GM21360 (cell line): Measurements from ENCODE around the gene RND3.

Experiments used
- ATAC-seq: cut with Tn5 transposase; IDR thresholded peaks from one replicate; pipeline ENCODE4 v1.9.1; 2021; ENCODE audit warnings: mild to moderate bottlenecking, moderate library complexity; ENCODE audit not compliant: unreplicated experiment

RND3 gene

DNA sequence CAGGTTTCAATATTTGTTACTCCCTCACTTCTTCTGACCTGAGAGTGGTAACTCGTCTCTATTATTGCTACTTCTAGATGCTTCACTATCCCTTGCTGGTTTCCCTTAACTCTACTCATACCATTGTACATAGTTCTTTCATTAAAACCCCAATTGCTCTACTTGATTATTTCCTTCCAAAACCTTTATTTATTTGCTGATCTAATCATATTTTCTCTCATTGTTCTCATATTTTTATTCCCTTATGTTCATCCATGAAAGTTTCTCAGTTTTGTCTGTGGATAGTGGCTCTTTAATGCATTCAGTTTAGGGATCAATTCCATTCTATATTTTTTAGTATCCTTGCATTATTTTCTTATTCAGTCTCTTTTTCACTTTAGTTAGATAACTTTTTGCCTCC is 42.1 kb downstream of the RND3 start:
- ATAC-seq: no peak

DNA sequence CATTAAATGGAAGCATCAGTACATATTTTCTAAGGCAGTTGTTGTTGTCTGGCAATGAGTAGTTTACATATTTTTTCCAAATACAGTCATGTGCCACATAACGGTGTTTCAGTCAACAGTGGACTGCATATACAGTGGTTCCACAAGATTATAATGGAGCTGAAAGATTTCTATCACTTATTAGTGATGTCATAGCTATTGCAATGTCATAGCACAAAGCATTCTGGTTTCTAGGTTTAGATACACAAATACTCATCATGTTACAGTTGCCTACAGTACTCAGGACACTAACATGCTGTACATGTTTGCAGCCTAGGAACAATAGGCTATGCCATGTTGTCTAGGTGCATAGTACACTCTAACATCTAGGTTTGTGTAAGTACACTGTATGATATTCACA is 45.0 kb downstream of the RND3 start:
- ATAC-seq: no peak

DNA sequence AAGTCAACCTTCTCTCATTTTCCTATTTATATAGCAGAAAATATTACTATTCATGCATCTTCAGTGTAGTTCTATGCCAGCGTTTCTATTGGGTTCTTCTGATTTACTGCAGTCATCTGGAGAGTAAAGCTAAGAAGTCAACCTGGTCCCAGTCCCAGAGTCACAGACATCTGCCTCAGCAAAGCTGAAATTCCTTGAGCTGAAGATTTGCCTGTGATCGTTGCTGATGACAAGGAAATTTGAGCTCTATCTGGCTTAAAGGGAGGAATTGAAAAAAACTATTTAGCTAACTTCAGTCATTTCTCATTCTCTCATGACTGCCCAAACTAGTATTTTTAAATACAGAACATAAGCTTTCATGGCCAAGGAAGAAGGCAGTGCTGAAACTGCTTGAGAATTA is 45.7 kb downstream of the RND3 start:
- ATAC-seq: no peak

DNA sequence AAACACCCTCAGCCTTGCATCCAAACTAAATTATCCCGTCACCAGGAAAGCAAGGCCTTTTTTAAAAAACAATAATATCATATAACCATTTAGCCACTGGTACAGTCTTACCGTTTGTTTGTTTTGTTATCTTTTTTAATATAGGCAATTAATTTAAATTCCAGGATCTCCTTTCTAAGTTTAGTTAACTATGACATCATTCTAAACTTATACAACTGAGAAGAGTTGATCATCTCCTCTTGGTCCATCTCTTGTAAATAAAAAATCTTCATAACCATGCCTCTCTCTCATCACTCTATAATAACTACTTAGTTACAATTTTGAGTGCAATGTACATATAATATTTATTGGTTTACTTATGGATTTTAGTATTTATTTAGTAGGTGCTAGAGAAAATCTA is 46.2 kb downstream of the RND3 start:
- ATAC-seq: no peak

DNA sequence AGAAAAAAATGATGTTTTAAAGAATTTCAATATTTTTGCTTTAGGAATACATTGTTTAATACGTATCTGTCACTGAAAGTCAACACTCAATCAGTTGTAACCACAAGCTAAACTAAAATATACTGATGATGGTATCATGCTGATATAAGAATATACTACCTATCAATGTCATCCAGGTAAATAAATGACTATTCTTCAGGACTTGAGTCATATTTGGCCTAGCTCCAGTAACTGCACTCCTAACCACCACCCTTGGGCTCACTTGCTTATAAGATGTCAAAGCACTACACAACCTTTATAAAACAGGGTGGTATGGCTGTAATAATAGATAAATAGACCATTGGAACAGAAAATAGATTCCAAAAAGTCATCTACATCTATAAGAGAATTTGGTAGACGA is 48.8 kb downstream of the RND3 start:
- ATAC-seq: no peak

DNA sequence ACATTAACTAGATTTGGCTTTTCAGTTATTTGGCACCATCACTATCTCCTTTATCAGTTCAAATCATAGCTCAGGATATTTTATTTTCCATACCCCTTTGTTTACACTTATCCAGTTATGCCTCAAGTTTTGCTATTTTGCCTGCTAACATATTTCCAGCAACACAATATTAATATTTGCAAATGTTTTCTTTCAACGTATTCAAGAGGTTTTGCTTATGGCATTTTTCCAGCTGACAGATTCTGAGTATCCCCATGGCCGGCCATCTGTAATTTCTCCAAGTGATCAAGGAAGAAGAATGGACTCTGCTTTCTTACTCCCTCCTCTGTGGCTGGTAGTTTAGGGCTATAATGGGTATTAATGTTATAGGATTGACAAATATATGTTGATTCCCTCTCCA is 49.4 kb downstream of the RND3 start:
- no peak for ATAC-seq

DNA sequence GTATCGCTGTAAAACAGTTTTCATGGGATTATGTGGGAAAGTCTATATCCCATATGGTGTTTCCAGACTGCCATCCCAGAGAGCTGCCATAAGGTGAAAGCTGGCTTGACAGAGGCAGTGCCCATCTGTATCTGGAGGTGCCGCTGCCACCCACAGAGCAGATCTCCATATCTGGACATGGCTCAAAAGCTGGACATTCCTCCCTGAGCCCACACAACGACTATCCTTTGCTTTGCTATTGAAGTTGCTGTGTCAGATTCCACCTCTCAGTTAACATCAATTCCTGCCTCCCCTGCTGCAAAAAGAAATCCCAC is 55.2 kb downstream of the RND3 start:
- no peak for ATAC-seq

DNA sequence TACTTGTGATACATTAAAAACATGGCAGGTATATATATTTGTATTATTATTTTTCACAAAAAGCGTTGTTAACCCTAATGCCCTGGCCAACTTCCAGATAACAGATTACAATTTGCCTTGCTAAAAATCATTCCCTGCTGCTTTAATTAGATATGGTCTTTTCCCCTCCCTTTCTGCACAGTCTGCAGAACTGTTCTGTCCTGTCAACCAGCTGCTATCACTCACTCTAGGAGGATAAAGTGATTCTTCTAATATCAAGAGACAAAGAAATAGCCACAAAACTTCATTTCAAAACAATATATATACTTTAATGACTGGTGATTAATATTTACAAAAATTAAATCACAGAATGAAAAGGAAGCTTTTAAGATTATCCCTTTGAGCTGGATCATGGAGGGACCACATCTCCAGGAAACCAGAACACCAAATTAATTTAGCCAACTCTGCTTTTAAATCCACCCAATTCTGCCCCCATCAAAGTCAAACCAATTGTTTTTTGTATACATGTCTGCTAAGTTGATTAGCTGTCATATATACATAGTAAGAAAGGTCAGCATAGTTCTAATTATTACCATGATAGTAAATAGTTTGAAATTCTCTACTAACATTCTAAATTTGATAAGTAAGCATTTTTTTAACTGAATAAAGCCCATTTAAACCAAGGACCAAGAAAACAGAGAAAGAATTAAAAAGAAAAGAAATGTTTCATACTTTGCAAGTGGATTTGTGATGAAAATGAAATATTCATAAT is 55.7 kb downstream of the RND3 start:
- ATAC-seq: no peak

DNA sequence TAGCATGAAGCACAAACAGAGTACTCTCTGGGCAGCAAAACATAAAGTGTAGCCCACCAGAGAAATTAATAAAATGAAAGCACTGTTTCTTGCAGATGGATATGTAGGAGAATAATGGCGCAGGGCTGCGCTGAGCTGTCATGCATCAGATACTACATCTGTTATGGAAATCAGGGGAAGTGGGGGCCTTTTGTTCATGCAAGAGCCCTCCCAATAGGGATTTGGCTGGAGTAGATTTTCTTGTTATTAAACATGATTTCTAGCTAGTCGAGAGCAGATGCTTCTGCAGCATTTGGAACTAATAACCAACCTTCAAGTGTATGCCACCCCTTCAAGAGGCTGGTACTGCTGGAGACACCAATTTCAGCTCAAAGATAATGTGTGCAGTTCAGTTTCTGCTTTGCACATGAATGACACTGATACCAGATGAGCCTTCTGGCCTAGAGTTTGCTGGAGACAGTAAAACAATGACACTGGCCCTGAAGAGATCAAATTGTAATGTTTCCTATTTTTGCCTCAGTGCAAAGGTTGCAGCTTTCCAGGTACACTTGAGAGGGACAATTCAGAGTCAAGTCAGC is 58.0 kb downstream of the RND3 start:
- no peak for ATAC-seq

DNA sequence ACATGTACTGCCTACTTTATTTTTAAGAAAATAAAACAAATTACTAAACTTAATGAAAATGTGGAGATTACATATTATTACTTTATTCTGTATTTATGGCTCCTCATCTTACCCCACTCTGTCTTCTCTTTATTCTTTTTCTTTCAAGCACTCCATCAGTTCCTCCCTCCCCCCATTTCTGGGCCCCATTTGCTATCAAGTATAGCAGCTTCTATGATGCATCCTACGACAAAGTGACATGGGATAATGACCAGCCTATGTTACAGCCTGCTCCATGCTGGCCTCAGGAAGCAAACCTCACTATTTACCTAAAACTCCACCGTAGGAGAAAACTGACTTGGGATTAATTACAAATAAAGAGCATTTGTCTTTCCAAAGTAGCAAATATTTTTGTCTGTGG is 58.8 kb downstream of the RND3 start:
- ATAC-seq: no peak

DNA sequence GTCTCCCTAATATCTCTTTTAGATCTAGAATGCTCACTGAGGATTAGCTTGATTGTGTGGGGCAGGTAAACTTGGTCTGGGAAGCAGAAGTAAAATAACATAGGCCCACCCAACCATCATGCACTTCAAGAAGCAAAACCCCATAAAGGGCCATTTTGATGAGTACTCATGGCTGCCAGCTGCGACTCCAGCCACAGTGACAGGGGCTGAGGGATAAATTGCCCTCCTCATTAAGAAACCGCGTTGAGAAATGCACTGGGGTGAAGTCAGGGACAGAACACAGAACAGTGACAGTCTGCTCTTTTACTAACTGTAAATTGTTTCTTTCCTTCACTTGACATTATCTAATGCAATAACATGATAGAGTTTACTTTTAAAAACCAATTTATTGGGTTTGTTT is 60.2 kb downstream of the RND3 start:
- no peak for ATAC-seq

DNA sequence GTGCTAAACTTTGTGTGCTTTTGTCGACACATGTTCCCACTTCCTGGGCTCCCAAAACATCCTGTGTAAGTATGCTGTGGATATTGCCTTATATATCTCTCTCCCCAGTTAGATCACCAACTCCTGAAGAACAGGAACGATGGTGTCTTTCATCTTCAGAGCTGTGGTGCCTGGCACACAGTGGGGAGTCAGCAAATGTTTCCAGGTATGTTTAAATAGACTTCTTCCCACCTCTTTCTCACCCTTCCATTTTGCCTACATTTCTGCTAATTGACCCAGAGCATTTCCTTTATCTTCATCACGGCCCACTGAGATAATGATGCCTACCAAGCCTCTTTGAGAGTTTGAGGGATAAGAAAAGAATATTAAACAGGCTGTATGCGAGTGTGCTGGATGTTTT is 60.7 kb downstream of the RND3 start:
- ATAC-seq: no peak

DNA sequence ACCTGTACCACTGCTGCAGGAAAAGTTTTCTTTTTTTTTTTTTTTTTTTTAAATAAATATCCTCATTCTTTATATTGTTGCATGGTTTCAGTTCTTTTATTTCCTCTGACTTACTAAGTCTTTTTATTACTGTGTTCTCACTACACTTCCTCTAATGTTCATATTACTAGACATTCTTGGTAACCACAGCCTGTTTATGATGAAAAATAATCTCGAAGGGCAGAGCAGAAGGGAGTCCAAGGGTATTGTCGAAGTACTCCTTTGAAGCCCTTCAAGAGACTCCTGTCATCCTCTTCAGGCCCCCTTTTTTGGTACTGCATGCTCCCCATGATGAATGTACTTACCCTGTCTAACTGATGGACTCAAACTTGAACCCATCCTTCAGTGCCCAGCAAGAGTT is 61.2 kb downstream of the RND3 start:
- no peak for ATAC-seq

DNA sequence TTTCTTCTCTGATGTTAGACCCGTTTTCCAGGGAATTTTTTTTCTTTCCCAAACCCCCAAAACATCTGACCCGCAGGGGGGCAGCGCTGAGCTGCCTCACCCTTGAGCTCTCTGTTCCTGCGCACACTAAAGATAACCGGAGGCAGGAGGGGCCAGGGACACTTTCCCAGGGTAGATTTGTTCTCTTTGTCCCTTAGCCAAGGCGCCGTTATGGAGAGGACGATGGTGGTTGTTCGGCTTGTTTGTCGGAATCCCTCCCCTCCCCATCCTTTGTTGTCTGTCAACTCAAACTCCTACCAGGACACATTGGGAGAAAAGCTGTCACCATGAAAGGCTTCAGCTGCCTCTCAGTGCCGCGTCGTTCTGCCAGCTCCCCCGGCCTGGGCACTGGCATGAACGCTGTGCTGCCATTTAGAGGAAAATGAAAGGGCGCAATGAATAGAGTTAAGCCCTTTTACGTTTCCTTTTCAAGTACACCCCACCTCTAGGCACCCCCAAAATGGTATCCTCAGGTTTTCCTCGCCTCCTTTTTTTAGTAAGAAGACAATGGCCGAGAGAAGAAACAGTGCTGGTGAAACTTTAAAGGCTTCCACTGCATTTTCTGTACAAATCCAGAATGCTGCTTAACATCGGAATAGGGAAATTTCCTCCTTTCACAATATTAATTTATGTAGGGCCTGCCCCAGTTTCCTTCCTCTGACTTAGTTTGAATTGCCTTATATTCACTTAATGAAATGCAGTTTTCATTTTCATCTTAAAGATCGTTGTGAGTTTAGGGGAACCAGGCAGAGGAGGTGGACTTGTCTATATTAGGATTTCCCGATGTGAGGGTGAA is 62.1 kb downstream of the RND3 start:
- no peak for ATAC-seq

DNA sequence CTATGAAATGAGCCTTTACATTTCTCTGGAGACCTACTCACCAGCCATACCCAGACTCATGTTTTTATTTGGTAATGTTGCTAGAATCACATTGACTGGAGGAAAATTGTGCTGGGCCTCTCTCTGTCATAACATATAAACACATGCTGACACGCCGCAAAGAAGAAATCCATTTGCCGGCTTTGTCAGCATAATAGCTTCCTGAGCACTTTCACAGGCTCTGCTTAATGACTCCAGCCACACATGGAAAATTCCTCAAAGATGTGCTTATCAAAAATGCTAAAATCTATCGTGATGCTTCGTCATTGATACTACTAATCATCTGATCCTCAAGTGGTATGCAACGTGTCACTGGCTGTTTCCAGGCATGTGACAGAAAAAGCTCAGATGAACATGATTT is 63.1 kb downstream of the RND3 start:
- ATAC-seq: no peak

DNA sequence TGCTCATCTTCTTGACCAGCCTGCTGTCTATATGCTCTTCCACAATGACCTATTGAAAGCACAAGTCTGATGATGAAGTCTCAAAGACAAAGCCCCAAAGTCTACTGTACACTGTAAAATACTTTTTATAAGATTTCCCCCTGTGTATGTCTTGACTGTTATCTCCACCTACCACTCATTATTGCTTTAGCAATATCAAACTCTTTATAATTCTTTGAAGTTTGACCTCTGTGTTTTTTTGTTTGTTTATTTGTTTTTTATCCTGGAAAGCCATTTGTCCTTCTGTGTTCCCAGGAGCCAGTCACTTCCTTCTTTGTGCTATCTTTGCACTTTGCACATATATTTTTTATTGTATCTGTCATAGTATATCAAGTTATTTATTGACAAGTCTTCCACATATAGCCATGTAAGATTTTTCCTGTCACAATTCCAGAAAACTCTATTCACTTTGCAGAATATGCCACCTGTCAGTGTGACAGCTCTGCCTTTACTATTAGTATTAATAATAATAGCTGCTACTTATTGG is 66.3 kb downstream of the RND3 start:
- no peak for ATAC-seq

DNA sequence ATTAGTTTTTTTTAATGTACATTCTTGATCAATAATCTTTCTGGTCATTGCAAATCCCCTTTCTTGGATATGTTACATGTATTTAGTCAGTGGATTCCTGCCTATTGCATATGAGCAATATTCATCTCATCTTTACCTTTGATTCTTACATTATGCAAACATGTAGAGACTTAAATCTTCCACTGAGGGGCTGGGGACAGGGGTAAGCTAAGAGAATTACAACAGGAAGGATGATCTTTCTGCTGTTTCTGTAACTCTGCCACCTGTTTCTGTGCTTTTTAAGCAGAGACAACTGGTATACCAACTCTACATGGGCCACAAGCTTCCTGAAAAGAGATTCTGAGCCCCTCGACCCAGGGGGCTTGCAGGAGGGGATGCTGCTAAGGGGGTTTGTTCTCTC is 68.6 kb downstream of the RND3 start:
- no peak for ATAC-seq
